ENCODE results near the gene RASA2.
"Not testable (repeated sequence)": the region's sequence is repeated elsewhere in the genome, so short reads cannot be mapped to it uniquely, and the experiment has no call there.

The RASA2 gene

GRCh38 chr3:141602706-141603105 lies 115.9 kb downstream of the RASA2 start:
- no peak for DNase-seq

- no peak for DNase-seq
Measured at GRCh38 chr3:141603473-141604035, 116.7 kb downstream of the RASA2 start.

GRCh38 chr3:141605883-141606282 lies 119.1 kb downstream of the RASA2 start:
- no peak for DNase-seq

GRCh38 chr3:141608438-141608837 lies 121.6 kb downstream of the RASA2 start:
- DNase-seq = no peak

- no peak for DNase-seq
Measured at GRCh38 chr3:141610939-141611338, 124.1 kb downstream of the RASA2 start.

- no peak for DNase-seq
Measured at GRCh38 chr3:141618103-141618910, 131.5 kb downstream of the RASA2 start.

- no peak for DNase-seq
Measured at GRCh38 chr3:141618938-141619337, 132.1 kb downstream of the RASA2 start.

- no peak for DNase-seq
Measured at GRCh38 chr3:141619450-141619849, 132.6 kb downstream of the RASA2 start.

GRCh38 chr3:141623691-141624090 lies 136.9 kb downstream of the RASA2 start:
- DNase-seq = no peak

GRCh38 chr3:141625506-141625905 lies 138.7 kb downstream of the RASA2 start:
- no peak for DNase-seq

GRCh38 chr3:141628334-141628733 lies 141.5 kb downstream of the RASA2 start:
- not testable (repeated sequence) for DNase-seq

- DNase-seq = not testable (repeated sequence)
Measured at GRCh38 chr3:141628868-141629441, 142.1 kb downstream of the RASA2 start.

GRCh38 chr3:141629976-141630375 lies 143.1 kb downstream of the RASA2 start:
- DNase-seq = no peak

- DNase-seq = no peak
Measured at GRCh38 chr3:141632779-141633374, 146.1 kb downstream of the RASA2 start.

- DNase-seq = no peak
Measured at GRCh38 chr3:141642215-141642614, 155.4 kb downstream of the RASA2 start.

GRCh38 chr3:141643391-141643790 lies 156.6 kb downstream of the RASA2 start:
- DNase-seq = no peak

- no peak for DNase-seq
Measured at GRCh38 chr3:141643796-141644195, 157.0 kb downstream of the RASA2 start.

- DNase-seq = peak; percentile 71
Measured at GRCh38 chr3:141644931-141645330, 158.1 kb downstream of the RASA2 start.

- DNase-seq = peak; percentile 8
Measured at GRCh38 chr3:141646760-141647561, 160.1 kb downstream of the RASA2 start.

- no peak for DNase-seq
Measured at GRCh38 chr3:141647562-141647915, 160.7 kb downstream of the RASA2 start.

- no peak for DNase-seq
Measured at GRCh38 chr3:141648055-141648910, 161.5 kb downstream of the RASA2 start.

- DNase-seq = no peak
Measured at GRCh38 chr3:141649871-141650270, 163.0 kb downstream of the RASA2 start.
